Subcutaneous abdominal adipose tissue (tissue), 5 donors: ENCODE measurements around the gene CKAP2L.

Experiments used
- H3K27ac ChIP-seq: one replicate; pipeline ENCODE4 v1.7.0; 2013; ENCODE audit warnings: low read depth, mild to moderate bottlenecking, inconsistent platforms, low read length, moderate library complexity
- H3K27me3 ChIP-seq, 5 donors: one replicate each; pipeline ENCODE4 v1.7.0; 2013; ENCODE audit warnings: low read length in 5 of 5, inconsistent platforms in 1 of 5; ENCODE audit not compliant: control insufficient read depth in 5 of 5, insufficient read depth in 4 of 5
- H3K36me3 ChIP-seq, 5 donors: one replicate each; pipeline ENCODE4 v1.7.0; 2013; ENCODE audit warnings: low read length in 5 of 5; ENCODE audit not compliant: control insufficient read depth in 5 of 5, insufficient read depth in 5 of 5
- H3K4me1 ChIP-seq, 5 donors: one replicate each; pipeline ENCODE4 v1.7.0; 2013; ENCODE audit warnings: low read length in 5 of 5, mild to moderate bottlenecking in 3 of 5, moderate library complexity in 1 of 5; ENCODE audit not compliant: control insufficient read depth in 5 of 5, insufficient read depth in 5 of 5
- H3K4me3 ChIP-seq, 5 donors: one replicate each; pipeline ENCODE4 v1.7.0; 2013; ENCODE audit warnings: low read length in 5 of 5, low read depth in 1 of 5
- H3K9ac ChIP-seq, 5 donors: one replicate each; pipeline ENCODE4 v1.7.0; 2013; ENCODE audit warnings: low read length in 5 of 5, mild to moderate bottlenecking in 4 of 5, moderate library complexity in 3 of 5
- H3K9me3 ChIP-seq, 5 donors: one replicate each; pipeline ENCODE4 v1.7.0; 2013; ENCODE audit warnings: low read length in 5 of 5; ENCODE audit not compliant: control insufficient read depth in 5 of 5
- donor health status: healthy.
- donor health status: healthy.
- donor health status: healthy.
- donor health status: healthy.
- donor health status: healthy.

Gene CKAP2L

GRCh38 chr2:112699984-112700667, 64.3 kb downstream of the CKAP2L start:
- Histone ChIP-seq H3K27ac (no peak overlapping the region), H3K27me3 (no peaks in the 10 kb centered on the region), H3K4me3 (no peak overlapping the region), H3K4me1 (peaks cover 0 to 16% (median 6%) of the 10 kb centered on the region in 5 donors), H3K36me3 (no peaks in the 10 kb centered on the region), H3K9ac (no peak overlapping the region), H3K9me3 (no peaks in the 10 kb centered on the region)

- peaks cover 0 to 16% (median 6%) of the 10 kb centered on the region in 5 donors for H3K4me1 ChIP-seq
- no peak overlapping the region for H3K9ac ChIP-seq
- H3K27me3 ChIP-seq = no peaks in the 10 kb centered on the region
- no peaks in the 10 kb centered on the region for H3K9me3 ChIP-seq
- H3K27ac ChIP-seq = no peak overlapping the region
- H3K4me3 ChIP-seq = no peak overlapping the region
- H3K36me3 ChIP-seq = no peaks in the 10 kb centered on the region
Measured at GRCh38 chr2:112698834-112699515, 65.4 kb downstream of the CKAP2L start.

GRCh38 chr2:112694182-112694581, 70.2 kb downstream of the CKAP2L start:
- Histone ChIP-seq H3K9me3 (no peaks in the 10 kb centered on the region), H3K27ac (no peak overlapping the region), H3K36me3 (no peaks in the 10 kb centered on the region), H3K4me1 (peaks cover 0 to 21% (median 7%) of the 10 kb centered on the region in 5 donors), H3K9ac (no peak overlapping the region), H3K27me3 (peaks cover 0 to 3% (median 0%) of the 10 kb centered on the region in 5 donors), H3K4me3 (no peak overlapping the region)

GRCh38 chr2:112693596-112693995, 70.8 kb downstream of the CKAP2L start:
- Histone ChIP-seq H3K9me3 (no peaks in the 10 kb centered on the region), H3K4me3 (no peak overlapping the region), H3K27me3 (peaks cover 0 to 3% (median 0%) of the 10 kb centered on the region in 5 donors), H3K36me3 (no peaks in the 10 kb centered on the region), H3K9ac (no peak overlapping the region), H3K27ac (no peak overlapping the region), H3K4me1 (peaks cover 0 to 21% (median 7%) of the 10 kb centered on the region in 5 donors)

DNA sequence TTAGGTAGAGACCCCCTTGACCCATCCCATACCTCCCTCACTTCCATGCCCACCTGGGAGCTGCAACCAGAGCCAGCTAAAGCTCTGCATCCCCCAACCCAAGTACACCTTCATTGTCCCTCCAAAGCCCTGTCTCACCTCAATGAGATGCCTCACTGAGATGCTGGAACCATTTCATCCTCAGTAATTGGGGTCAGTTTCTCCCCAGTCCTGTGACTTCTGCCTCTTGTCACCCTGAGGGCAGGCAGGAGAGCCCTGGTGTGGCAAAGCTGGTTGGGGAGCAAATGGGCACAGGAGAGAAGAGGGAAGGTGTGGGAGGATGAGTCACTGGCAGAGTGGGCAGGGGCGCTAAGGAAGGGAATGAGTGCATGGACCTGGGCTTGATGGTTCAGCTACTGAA, 71.5 kb downstream of the CKAP2L start:
- H3K9ac ChIP-seq = no peak overlapping the region
- no peaks in the 10 kb centered on the region for H3K9me3 ChIP-seq
- no peak overlapping the region for H3K4me3 ChIP-seq
- peaks cover 0 to 21% (median 7%) of the 10 kb centered on the region in 5 donors for H3K4me1 ChIP-seq
- H3K36me3 ChIP-seq = no peaks in the 10 kb centered on the region
- H3K27ac ChIP-seq = no peak overlapping the region
- H3K27me3 ChIP-seq = peaks cover 0 to 3% (median 0%) of the 10 kb centered on the region in 5 donors

DNA sequence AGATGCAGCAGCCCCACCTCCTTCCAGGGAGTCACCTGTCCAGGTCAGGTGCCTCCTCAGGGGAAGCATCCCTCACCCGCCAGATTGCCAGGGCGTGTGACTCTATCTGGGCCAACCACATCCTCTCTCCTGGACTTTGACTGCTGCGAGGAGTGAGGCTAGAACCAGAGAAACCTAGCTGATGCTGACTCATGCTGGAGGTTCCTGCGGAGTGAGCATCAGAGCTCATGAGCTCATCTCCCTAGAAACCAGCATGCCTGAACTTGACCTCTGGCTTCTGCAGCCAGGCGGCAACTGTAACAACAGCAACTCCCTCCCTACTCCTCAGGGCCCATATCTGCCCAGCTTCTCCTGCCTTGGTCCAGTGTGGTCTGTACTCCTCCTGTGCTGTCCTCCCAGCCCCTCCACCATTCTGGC, 71.9 kb downstream of the CKAP2L start:
- no peak overlapping the region for H3K4me3 ChIP-seq

GRCh38 chr2:112691881-112692281, 72.5 kb downstream of the CKAP2L start:
- Histone ChIP-seq H3K9me3 (no peaks in the 10 kb centered on the region), H3K9ac (no peak overlapping the region), H3K36me3 (no peaks in the 10 kb centered on the region), H3K27me3 (peaks cover 0 to 3% (median 0%) of the 10 kb centered on the region in 5 donors), H3K4me3 (no peak overlapping the region), H3K4me1 (peaks cover 0 to 21% (median 8%) of the 10 kb centered on the region in 5 donors), H3K27ac (no peak overlapping the region)

More for the DNA sequence above, 71.9 kb downstream of the CKAP2L start:
- Histone ChIP-seq H3K9me3 (no peaks in the 10 kb centered on the region), H3K4me1 (peaks cover 0 to 21% (median 7%) of the 10 kb centered on the region in 5 donors), H3K27me3 (peaks cover 0 to 3% (median 0%) of the 10 kb centered on the region in 5 donors), H3K36me3 (no peaks in the 10 kb centered on the region), H3K27ac (no peak overlapping the region), H3K9ac (no peak overlapping the region)

GRCh38 chr2:112690853-112691401, 73.5 kb downstream of the CKAP2L start:
- Histone ChIP-seq H3K4me3 (peak overlapping the region in 4 of 5 donors; percentile 5 to 48 (median 30)), H3K4me1 (peaks cover 0 to 29% (median 15%) of the 10 kb centered on the region in 5 donors), H3K9ac (peak overlapping the region in 1 of 5 donors; percentile 36), H3K27me3 (peaks cover 0 to 3% (median 0%) of the 10 kb centered on the region in 5 donors), H3K27ac (no peak overlapping the region), H3K9me3 (no peaks in the 10 kb centered on the region), H3K36me3 (no peaks in the 10 kb centered on the region)

- H3K36me3 ChIP-seq = no peaks in the 10 kb centered on the region
Measured at GRCh38 chr2:112688086-112688880, 76.1 kb downstream of the CKAP2L start.

More at GRCh38 chr2:112688086-112688880, 76.1 kb downstream of the CKAP2L start:
- Histone ChIP-seq H3K9me3 (no peaks in the 10 kb centered on the region), H3K27ac (no peak overlapping the region), H3K4me3 (no peak overlapping the region), H3K4me1 (peaks cover 0 to 37% (median 15%) of the 10 kb centered on the region in 5 donors), H3K9ac (no peak overlapping the region), H3K27me3 (peaks cover 0 to 3% (median 0%) of the 10 kb centered on the region in 5 donors)
